Measurements from ENCODE around the gene OR8G1.
"Not testable (repeated sequence)": the region's sequence is repeated elsewhere in the genome, so short reads cannot be mapped to it uniquely, and the experiment has no call there.

Gene OR8G1

GRCh38 chr11:124211321-124211720 lies 29.6 kb upstream of the OR8G1 start:
- Histone ChIP-seq H3K9ac (ENCODE audit: low read depth, low read length) (no peak overlapping the region), H3K9me3 (ENCODE audit: control insufficient read depth, insufficient read depth, low read length) (no peaks in the 10 kb centered on the region), H3K36me3 (ENCODE audit: insufficient read depth, low read length) (no peaks in the 10 kb centered on the region), H3K4me1 (ENCODE audit: insufficient read depth, low read length) (no peaks in the 10 kb centered on the region)

- Histone ChIP-seq H3K9me3 (ENCODE audit: control insufficient read depth, insufficient read depth, low read length) (no peaks in the 10 kb centered on the region), H3K4me1 (ENCODE audit: insufficient read depth, low read length) (no peaks in the 10 kb centered on the region), H3K36me3 (ENCODE audit: insufficient read depth, low read length) (no peaks in the 10 kb centered on the region), H3K9ac (ENCODE audit: low read depth, low read length) (no peak overlapping the region)
Observed at GRCh38 chr11:124214027-124214426, 26.9 kb upstream of the OR8G1 start.

GRCh38 chr11:124219126-124219525 lies 21.8 kb upstream of the OR8G1 start:
- Histone ChIP-seq H3K36me3 (ENCODE audit: insufficient read depth, low read length) (no peaks in the 10 kb centered on the region), H3K9me3 (ENCODE audit: control insufficient read depth, insufficient read depth, low read length) (no peaks in the 10 kb centered on the region), H3K9ac (ENCODE audit: low read depth, low read length) (no peak overlapping the region), H3K4me1 (ENCODE audit: insufficient read depth, low read length) (no peaks in the 10 kb centered on the region)

- no peak overlapping the region for H3K9ac ChIP-seq (ENCODE audit: low read depth, low read length)
- H3K36me3 ChIP-seq (ENCODE audit: insufficient read depth, low read length): no peaks in the 10 kb centered on the region
- no peaks in the 10 kb centered on the region for H3K9me3 ChIP-seq (ENCODE audit: control insufficient read depth, insufficient read depth, low read length)
Observed at GRCh38 chr11:124222407-124222806, 18.5 kb upstream of the OR8G1 start.

GRCh38 chr11:124224618-124225423 lies 16.1 kb upstream of the OR8G1 start:
- not testable (repeated sequence) for H3K36me3 ChIP-seq (ENCODE audit: insufficient read depth, low read length); H3K9me3 ChIP-seq (ENCODE audit: control insufficient read depth, insufficient read depth, low read length); H3K9ac ChIP-seq (ENCODE audit: low read depth, low read length)

More at GRCh38 chr11:124222407-124222806, 18.5 kb upstream of the OR8G1 start:
- H3K4me1 ChIP-seq (ENCODE audit: insufficient read depth, low read length): no peaks in the 10 kb centered on the region

GRCh38 chr11:124225471-124225870 lies 15.4 kb upstream of the OR8G1 start:
- Histone ChIP-seq H3K36me3 (ENCODE audit: insufficient read depth, low read length) (no peaks in the 10 kb centered on the region), H3K9ac (ENCODE audit: low read depth, low read length) (no peak overlapping the region), H3K4me1 (ENCODE audit: insufficient read depth, low read length) (no peaks in the 10 kb centered on the region)

More at GRCh38 chr11:124224618-124225423, 16.1 kb upstream of the OR8G1 start:
- not testable (repeated sequence) for H3K4me1 ChIP-seq (ENCODE audit: insufficient read depth, low read length)

GRCh38 chr11:124233376-124233775 lies 7.5 kb upstream of the OR8G1 start:
- no peaks in the 10 kb centered on the region for H3K4me1 ChIP-seq (ENCODE audit: insufficient read depth, low read length)
- H3K9ac ChIP-seq (ENCODE audit: low read depth, low read length): no peak overlapping the region
- no peaks in the 10 kb centered on the region for H3K36me3 ChIP-seq (ENCODE audit: insufficient read depth, low read length)
- no peaks in the 10 kb centered on the region for H3K9me3 ChIP-seq (ENCODE audit: control insufficient read depth, insufficient read depth, low read length)

More at GRCh38 chr11:124225471-124225870, 15.4 kb upstream of the OR8G1 start:
- H3K9me3 ChIP-seq (ENCODE audit: control insufficient read depth, insufficient read depth, low read length): no peaks in the 10 kb centered on the region

- no peaks in the 10 kb centered on the region for H3K4me1 ChIP-seq (ENCODE audit: insufficient read depth, low read length)
- H3K9ac ChIP-seq (ENCODE audit: low read depth, low read length): no peak overlapping the region
Observed at GRCh38 chr11:124238512-124238911, 2.4 kb upstream of the OR8G1 start.

GRCh38 chr11:124249869-124250268 lies 9.0 kb downstream of the OR8G1 start:
- not testable (repeated sequence) for H3K4me1 ChIP-seq (ENCODE audit: insufficient read depth, low read length); H3K36me3 ChIP-seq (ENCODE audit: insufficient read depth, low read length); H3K9me3 ChIP-seq (ENCODE audit: control insufficient read depth, insufficient read depth, low read length); H3K9ac ChIP-seq (ENCODE audit: low read depth, low read length)

More at GRCh38 chr11:124238512-124238911, 2.4 kb upstream of the OR8G1 start:
- Histone ChIP-seq H3K9me3 (ENCODE audit: control insufficient read depth, insufficient read depth, low read length) (no peaks in the 10 kb centered on the region), H3K36me3 (ENCODE audit: insufficient read depth, low read length) (no peaks in the 10 kb centered on the region)

- no peak within 1 kb of the TSS for H3K9ac ChIP-seq (ENCODE audit: low read depth, low read length)
- H3K9me3 ChIP-seq (ENCODE audit: control insufficient read depth, insufficient read depth, low read length): 0 out of 2 replicates have a peak, but pooled peaks cover 2% of the 10 kb centered on the region
- no peaks in the 10 kb centered on the region for H3K4me1 ChIP-seq (ENCODE audit: insufficient read depth, low read length)
- no peaks in the 10 kb centered on the region for H3K36me3 ChIP-seq (ENCODE audit: insufficient read depth, low read length)
Observed at GRCh38 chr11:124256076-124256475, 15.2 kb downstream of the OR8G1 start, which contains the start of gene OR8G5. Gene OR8G5 (plus strand): TSS chr11:124256376. CDS start chr11:124264932, 8,556 bp downstream.

- H3K36me3 ChIP-seq (ENCODE audit: insufficient read depth, low read length); H3K9me3 ChIP-seq (ENCODE audit: control insufficient read depth, insufficient read depth, low read length); H3K9ac ChIP-seq (ENCODE audit: low read depth, low read length); H3K4me1 ChIP-seq (ENCODE audit: insufficient read depth, low read length): not testable (repeated sequence)
Observed at GRCh38 chr11:124265041-124265440, 24.1 kb downstream of the OR8G1 start.

GRCh38 chr11:124270886-124271285 lies 30.0 kb downstream of the OR8G1 start:
- H3K36me3 ChIP-seq (ENCODE audit: insufficient read depth, low read length); H3K9ac ChIP-seq (ENCODE audit: low read depth, low read length); H3K9me3 ChIP-seq (ENCODE audit: control insufficient read depth, insufficient read depth, low read length); H3K4me1 ChIP-seq (ENCODE audit: insufficient read depth, low read length): not testable (repeated sequence)

- Histone ChIP-seq H3K9ac (ENCODE audit: low read depth, low read length) (no peak overlapping the region), H3K9me3 (ENCODE audit: control insufficient read depth, insufficient read depth, low read length) (no peaks in the 10 kb centered on the region), H3K4me1 (ENCODE audit: insufficient read depth, low read length) (no peaks in the 10 kb centered on the region; the same call in 1 of the 2 replicates), H3K36me3 (ENCODE audit: insufficient read depth, low read length) (no peaks in the 10 kb centered on the region)
Observed at GRCh38 chr11:124274000-124274399, 33.1 kb downstream of the OR8G1 start.

GRCh38 chr11:124276081-124276480 lies 35.2 kb downstream of the OR8G1 start:
- no peak overlapping the region for H3K9ac ChIP-seq (ENCODE audit: low read depth, low read length)
- H3K4me1 ChIP-seq (ENCODE audit: insufficient read depth, low read length): no peaks in the 10 kb centered on the region
- no peaks in the 10 kb centered on the region for H3K9me3 ChIP-seq (ENCODE audit: control insufficient read depth, insufficient read depth, low read length)
- H3K36me3 ChIP-seq (ENCODE audit: insufficient read depth, low read length): no peaks in the 10 kb centered on the region

GRCh38 chr11:124277207-124277606 lies 36.3 kb downstream of the OR8G1 start:
- H3K4me1 ChIP-seq (ENCODE audit: insufficient read depth, low read length): no peaks in the 10 kb centered on the region
- no peaks in the 10 kb centered on the region for H3K9me3 ChIP-seq (ENCODE audit: control insufficient read depth, insufficient read depth, low read length)
- no peaks in the 10 kb centered on the region for H3K36me3 ChIP-seq (ENCODE audit: insufficient read depth, low read length)
- no peak overlapping the region for H3K9ac ChIP-seq (ENCODE audit: low read depth, low read length)
